Activated CD8-positive, alpha-beta T cell treated with anti-CD3 and anti-CD28 coated beads for 36 hours (primary cell): ENCODE measurements around the gene STARD5. TPM values are rescaled to one million over a fixed set of nuclear protein-coding genes. Genes with fewer than 3 reads are reported as not detected.

Experiments used
- ATAC-seq: fragments of 200-7000 bp; cut with Tn5 transposase; one replicate; pipeline ENCODE4 v1.10.0; 2021; ENCODE audit warnings: mild to moderate bottlenecking, moderate library complexity
- CTCF ChIA-PET: fragments of 350-600 bp; sonication (Branson Sonifier 250); formaldehyde crosslinking; loops from one replicate; lab custom pipeline; 2021; ENCODE audit warnings: antibody characterized with exemption; lab: Charles Lee
- POLR2A ChIA-PET: fragments of 350-600 bp; sonication (Branson Sonifier 250); formaldehyde crosslinking; loops from one replicate; lab custom pipeline; 2021; ENCODE audit warnings: antibody characterized with exemption; lab: Charles Lee
- DNase-seq: peaks from one replicate; pipeline ENCODE4 v3.0.0-alpha.2; 2020
- H3K27ac Mint-ChIP-seq: one replicate; pipeline ENCODE4 v1.8.0; 2021; ENCODE audit warnings: mild to moderate bottlenecking, mixed read lengths
- H3K27me3 Mint-ChIP-seq: one replicate; pipeline ENCODE4 v1.8.0; 2021; ENCODE audit warnings: mixed read lengths
- H3K36me3 Mint-ChIP-seq: one replicate; pipeline ENCODE4 v1.8.0; 2021; ENCODE audit warnings: low read depth, mixed read lengths
- H3K4me1 Mint-ChIP-seq: one replicate; pipeline ENCODE4 v1.8.0; 2021; ENCODE audit warnings: low read depth, mixed read lengths
- H3K4me3 Mint-ChIP-seq: one replicate; pipeline ENCODE4 v1.8.0; 2021; ENCODE audit warnings: mild to moderate bottlenecking, moderate library complexity, mixed read lengths
- H3K9me3 Mint-ChIP-seq: one replicate; pipeline ENCODE4 v1.8.0; 2021; ENCODE audit warnings: mixed read lengths
- CTCF ChIP-seq: fragments of 200-600 bp; IDR thresholded peaks from one replicate; pipeline ENCODE4 v1.8.0; 2022; ENCODE audit warnings: antibody characterized with exemption, mild to moderate bottlenecking
- intact Hi-C: fragments of 100-400 bp; cut with micrococcal nuclease; formaldehyde crosslinking; loops from one replicate; pipeline ENCODE4 v1.10.0; 2022
- total RNA-seq, 2 experiments: library from RNA; stranded (reverse); gene quantifications; one replicate each; pipeline ENCODE4 v1.2.3, GENCODE V29; 2021

STARD5 gene
- 1 to 10 TPM; 6.7 to 6.9 TPM for total RNA-seq

GRCh38 chr15:81323944-81324881 is at the start of gene STARD5:
STARD5 (minus strand) TSS chr15:81324141; CDS start chr15:81324099, 42 bp downstream.
- peak within 1 kb of the TSS; percentile 86 for H3K27ac Mint-ChIP-seq
- no peaks in the 10 kb centered on the region for H3K27me3 Mint-ChIP-seq
- TF ChIP-seq CTCF: no peak
- intact Hi-C loops: loop anchor here (5.0 kb wide), 1 partner anchor 52 kb away; no protein-coding TSS in a partner anchor
- peaks cover 13% of the 10 kb centered on the region for H3K36me3 Mint-ChIP-seq
- DNase-seq (peak; percentile 98), ATAC-seq (peak; percentile 100)
- peak within 1 kb of the TSS; percentile 84 for H3K4me3 Mint-ChIP-seq
- CTCF ChIA-PET: interaction anchor here (0.9 to 2.5 kb wide), 10 partner anchors 11 to 77 kb away, joined by 3 to 20 read pairs (median 4); no protein-coding TSS in a partner anchor
- POLR2A ChIA-PET: interaction anchor here (0.8 to 4.7 kb wide), 7 partner anchors 8 to 52 kb away, joined by 3 to 29 read pairs (median 4); no protein-coding TSS in a partner anchor
- no peaks in the 10 kb centered on the region for H3K9me3 Mint-ChIP-seq
- H3K4me1 Mint-ChIP-seq: peaks cover 37% of the 10 kb centered on the region

GRCh38 chr15:81373176-81373575 is 49.2 kb upstream of the STARD5 start:
- no peak for DNase-seq
- intact Hi-C loops: no loop called here
- no peak for TF ChIP-seq CTCF
- no peaks in the 10 kb centered on the region for H3K4me1 Mint-ChIP-seq
- no peaks in the 10 kb centered on the region for H3K27me3 Mint-ChIP-seq
- POLR2A ChIA-PET: no interaction called here
- CTCF ChIA-PET: interaction anchor here (1.2 to 1.4 kb wide), 2 partner anchors 98 to 107 kb away, joined by 3 to 4 read pairs; no protein-coding TSS in a partner anchor
- no peak overlapping the region for H3K27ac Mint-ChIP-seq
- ATAC-seq: no peak
- no peaks in the 10 kb centered on the region for H3K9me3 Mint-ChIP-seq
- no peaks in the 10 kb centered on the region for H3K36me3 Mint-ChIP-seq
- H3K4me3 Mint-ChIP-seq: no peak overlapping the region

- CTCF ChIA-PET: interaction anchor here (1.2 kb wide), 1 partner anchor 106 kb away, joined by 4 read pairs; no protein-coding TSS in a partner anchor
- H3K9me3 Mint-ChIP-seq: no peaks in the 10 kb centered on the region
- no peak for DNase-seq
- no peak for ATAC-seq
- H3K36me3 Mint-ChIP-seq: no peaks in the 10 kb centered on the region
- intact Hi-C loops: no loop called here
- H3K4me3 Mint-ChIP-seq: no peak overlapping the region
- TF ChIP-seq CTCF: no peak
- no peaks in the 10 kb centered on the region for H3K27me3 Mint-ChIP-seq
- H3K4me1 Mint-ChIP-seq: no peaks in the 10 kb centered on the region
- no peak overlapping the region for H3K27ac Mint-ChIP-seq
- POLR2A ChIA-PET: no interaction called here
Observed at GRCh38 chr15:81372575-81372974, 48.6 kb upstream of the STARD5 start.

GRCh38 chr15:81363718-81364500 is 40.0 kb upstream of the STARD5 start:
- ChIA-PET CTCF (no interaction called here), POLR2A (no interaction called here)
- Mint-ChIP-seq H3K4me3 (no peak overlapping the region), H3K4me1 (no peaks in the 10 kb centered on the region), H3K27me3 (no peaks in the 10 kb centered on the region), H3K36me3 (no peaks in the 10 kb centered on the region), H3K9me3 (no peaks in the 10 kb centered on the region), H3K27ac (no peak overlapping the region)
- DNase-seq (no peak), ATAC-seq (no peak)
- intact Hi-C loops: no loop called here
- TF ChIP-seq CTCF: no peak
